ENCODE measurements around the gene NTNG2.

- TF ChIP-seq CTCF (conservative IDR thresholded peaks at IDR 0.05 in 1 of 2, IDR thresholded peaks at IDR 0.05 in 1 of 2; ENCODE audit: low read depth in 1 of 2, low read length in 2 of 2) (no peak), EZH2 (IDR thresholded peaks at IDR 0.05; ENCODE audit: low read length, missing control alignments) (no peak)
Measured at GRCh38 chr9:132163457-132163875, 1.6 kb downstream of the NTNG2 start.
